22Rv1 (cell line): ENCODE results near the gene FOXO3.

ENCODE experiments used
- ZFX ChIP-seq: fragments of 450-650 bp; IDR thresholded peaks from 2 replicates; pipeline ENCODE4 v1.6.1; 2017; ENCODE audit warnings: antibody characterized with exemption, borderline replicate concordance
- TF ChIP-seq, protein P1 (sequence below): fragments of 450-650 bp; IDR thresholded peaks from 2 replicates; pipeline ENCODE4 v1.5.1; 2017; ENCODE audit warnings: mild to moderate bottlenecking

DNA sequence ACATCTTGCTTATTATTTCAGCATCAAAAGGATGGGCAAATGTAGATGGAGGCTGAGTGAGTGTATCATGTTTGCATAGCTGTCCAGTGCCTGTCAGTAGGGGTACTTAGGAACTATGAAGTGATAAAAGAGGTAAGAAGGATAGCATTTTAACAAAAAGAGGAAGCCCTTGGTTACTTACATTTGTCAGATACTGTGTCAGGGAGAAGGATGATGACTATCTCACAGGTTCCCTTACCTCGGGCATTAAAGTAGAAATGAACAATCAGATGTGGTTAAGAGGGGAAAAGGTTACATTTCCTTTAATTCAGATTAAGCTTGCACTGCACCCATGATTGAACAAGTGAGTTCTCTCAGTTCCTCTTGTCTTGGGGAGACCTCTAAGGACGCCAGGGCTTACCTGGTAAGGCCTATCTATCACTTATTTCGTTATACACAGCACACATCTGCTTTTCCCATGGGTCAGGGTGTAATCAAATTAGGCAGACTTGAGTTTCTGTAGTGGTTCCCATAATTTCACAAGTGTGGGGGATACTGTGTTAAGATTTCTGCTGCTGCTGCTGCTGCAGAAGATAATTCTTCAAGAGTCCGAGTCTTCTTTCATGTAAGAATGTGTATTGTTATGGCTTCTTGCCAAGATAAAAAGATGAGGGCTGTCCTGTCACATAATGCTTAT lies 4.5 kb downstream of the FOXO3 start:
- TF ChIP-seq, protein P1, sequence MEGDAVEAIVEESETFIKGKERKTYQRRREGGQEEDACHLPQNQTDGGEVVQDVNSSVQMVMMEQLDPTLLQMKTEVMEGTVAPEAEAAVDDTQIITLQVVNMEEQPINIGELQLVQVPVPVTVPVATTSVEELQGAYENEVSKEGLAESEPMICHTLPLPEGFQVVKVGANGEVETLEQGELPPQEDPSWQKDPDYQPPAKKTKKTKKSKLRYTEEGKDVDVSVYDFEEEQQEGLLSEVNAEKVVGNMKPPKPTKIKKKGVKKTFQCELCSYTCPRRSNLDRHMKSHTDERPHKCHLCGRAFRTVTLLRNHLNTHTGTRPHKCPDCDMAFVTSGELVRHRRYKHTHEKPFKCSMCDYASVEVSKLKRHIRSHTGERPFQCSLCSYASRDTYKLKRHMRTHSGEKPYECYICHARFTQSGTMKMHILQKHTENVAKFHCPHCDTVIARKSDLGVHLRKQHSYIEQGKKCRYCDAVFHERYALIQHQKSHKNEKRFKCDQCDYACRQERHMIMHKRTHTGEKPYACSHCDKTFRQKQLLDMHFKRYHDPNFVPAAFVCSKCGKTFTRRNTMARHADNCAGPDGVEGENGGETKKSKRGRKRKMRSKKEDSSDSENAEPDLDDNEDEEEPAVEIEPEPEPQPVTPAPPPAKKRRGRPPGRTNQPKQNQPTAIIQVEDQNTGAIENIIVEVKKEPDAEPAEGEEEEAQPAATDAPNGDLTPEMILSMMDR: no peak
- no peak for TF ChIP-seq ZFX
